ENCODE data around the gene FAM20A. TPM values are rescaled to one million over a fixed set of nuclear protein-coding genes. Genes with fewer than 3 reads are reported as not detected.

The FAM20A gene
- total RNA-seq, 1 donor, result 63.3 TPM

DNA sequence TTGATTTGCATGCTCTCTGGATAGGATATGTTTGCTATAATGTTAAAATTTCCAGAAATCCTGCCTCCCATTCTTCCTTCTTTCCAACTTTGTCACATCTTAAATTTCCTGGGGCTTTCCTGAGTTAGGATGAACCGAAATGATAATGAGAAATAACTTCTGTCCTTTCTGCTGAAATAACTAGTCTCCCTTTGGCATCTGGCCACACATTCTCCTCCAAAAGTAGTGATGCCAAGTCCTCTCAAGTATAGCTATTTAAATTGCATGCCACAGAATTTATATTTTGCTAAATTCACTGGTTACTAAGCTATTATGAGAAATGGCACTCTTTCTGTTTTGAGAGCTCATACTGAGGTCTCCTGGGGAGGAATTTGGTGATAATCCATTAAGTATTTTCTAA lies 30.6 kb downstream of the FAM20A start:
- H3K79me2 ChIP-seq (ENCODE audit: insufficient read depth, low read length), result no peaks in the 10 kb centered on the region
- H3K4me1 ChIP-seq (ENCODE audit: insufficient read depth, low read length), result peaks cover 7% of the 10 kb centered on the region
- H3K27me3 ChIP-seq (ENCODE audit: insufficient read depth, low read length), result no peaks in the 10 kb centered on the region
- no peak overlapping the region for H3K27ac ChIP-seq (ENCODE audit: low read depth, low read length)
- no peaks in the 10 kb centered on the region for H3K36me3 ChIP-seq (ENCODE audit: insufficient read depth, low read length)
- H4K20me1 ChIP-seq (ENCODE audit: insufficient read depth, low read length), result no peaks in the 10 kb centered on the region
- no peak overlapping the region for H2AFZ ChIP-seq (ENCODE audit: low read length)
- H3K4me2 ChIP-seq (ENCODE audit: insufficient read depth, low read length), result no peak overlapping the region
- H3K9me3 ChIP-seq (ENCODE audit: low read depth, low read length), result no peaks in the 10 kb centered on the region
- DNase-seq (ENCODE audit: insufficient read length, low spot score, missing footprints), result no peak
- no peak overlapping the region for H3K4me3 ChIP-seq (ENCODE audit: insufficient read depth, low read length)
- no peak for TF ChIP-seq CTCF (IDR thresholded peaks at IDR 0.05; ENCODE audit: extremely low read depth, low read depth, low read length)

- no peaks in the 10 kb centered on the region for H4K20me1 ChIP-seq (ENCODE audit: insufficient read depth, low read length)
- H3K27me3 ChIP-seq (ENCODE audit: insufficient read depth, low read length), result no peaks in the 10 kb centered on the region
- no peak for TF ChIP-seq CTCF (IDR thresholded peaks at IDR 0.05; ENCODE audit: extremely low read depth, low read depth, low read length)
- H3K9me3 ChIP-seq (ENCODE audit: low read depth, low read length), result no peaks in the 10 kb centered on the region
- H3K4me2 ChIP-seq (ENCODE audit: insufficient read depth, low read length), result no peak overlapping the region
- no peak overlapping the region for H2AFZ ChIP-seq (ENCODE audit: low read length)
- no peaks in the 10 kb centered on the region for H3K79me2 ChIP-seq (ENCODE audit: insufficient read depth, low read length)
- no peak overlapping the region for H3K4me3 ChIP-seq (ENCODE audit: insufficient read depth, low read length)
- H3K4me1 ChIP-seq (ENCODE audit: insufficient read depth, low read length), result peaks cover 7% of the 10 kb centered on the region
- no peak for DNase-seq (ENCODE audit: insufficient read length, low spot score, missing footprints)
- H3K36me3 ChIP-seq (ENCODE audit: insufficient read depth, low read length), result no peaks in the 10 kb centered on the region
- no peak overlapping the region for H3K27ac ChIP-seq (ENCODE audit: low read depth, low read length)
Observed at GRCh38 chr17:68569346-68569745, 31.8 kb downstream of the FAM20A start.

DNA sequence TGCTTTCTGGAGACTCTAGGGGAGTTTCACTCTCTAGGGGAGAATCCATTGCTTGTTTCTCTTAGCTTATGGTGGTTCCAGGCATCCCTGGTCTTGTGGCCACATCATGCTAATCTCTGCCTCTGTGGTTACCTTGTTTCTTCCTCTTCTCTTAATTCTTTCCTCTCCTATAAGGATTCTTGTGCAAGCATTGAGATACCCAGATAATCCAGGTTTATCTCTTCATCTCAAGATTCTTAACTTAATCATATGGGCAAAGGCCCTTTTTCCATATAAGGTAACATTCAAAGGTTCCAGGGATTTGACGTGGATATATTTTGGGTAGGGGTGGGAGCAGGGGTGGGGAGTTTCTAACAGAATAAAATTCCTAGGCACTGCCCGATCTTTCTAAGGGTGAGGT lies 32.6 kb downstream of the FAM20A start:
- H3K4me2 ChIP-seq (ENCODE audit: insufficient read depth, low read length), result no peak overlapping the region
- no peak for DNase-seq (ENCODE audit: insufficient read length, low spot score, missing footprints)

GRCh38 chr17:68567581-68567980 lies 33.6 kb downstream of the FAM20A start:
- H4K20me1 ChIP-seq (ENCODE audit: insufficient read depth, low read length), result no peaks in the 10 kb centered on the region
- H3K4me3 ChIP-seq (ENCODE audit: insufficient read depth, low read length), result no peak overlapping the region
- TF ChIP-seq CTCF (IDR thresholded peaks at IDR 0.05; ENCODE audit: extremely low read depth, low read depth, low read length), result no peak
- no peak overlapping the region for H2AFZ ChIP-seq (ENCODE audit: low read length)
- H3K9me3 ChIP-seq (ENCODE audit: low read depth, low read length), result no peaks in the 10 kb centered on the region
- peaks cover 3% of the 10 kb centered on the region for H3K4me1 ChIP-seq (ENCODE audit: insufficient read depth, low read length)
- no peak overlapping the region for H3K27ac ChIP-seq (ENCODE audit: low read depth, low read length)
- H3K27me3 ChIP-seq (ENCODE audit: insufficient read depth, low read length), result no peaks in the 10 kb centered on the region
- no peak for DNase-seq (ENCODE audit: insufficient read length, low spot score, missing footprints)
- H3K79me2 ChIP-seq (ENCODE audit: insufficient read depth, low read length), result no peaks in the 10 kb centered on the region
- no peaks in the 10 kb centered on the region for H3K36me3 ChIP-seq (ENCODE audit: insufficient read depth, low read length)
- H3K4me2 ChIP-seq (ENCODE audit: insufficient read depth, low read length), result no peak overlapping the region

More for the DNA sequence above, 32.6 kb downstream of the FAM20A start:
- Histone ChIP-seq H2AFZ (ENCODE audit: low read length) (no peak overlapping the region), H3K27ac (ENCODE audit: low read depth, low read length) (no peak overlapping the region), H3K4me1 (ENCODE audit: insufficient read depth, low read length) (peaks cover 7% of the 10 kb centered on the region), H3K9me3 (ENCODE audit: low read depth, low read length) (no peaks in the 10 kb centered on the region), H3K27me3 (ENCODE audit: insufficient read depth, low read length) (no peaks in the 10 kb centered on the region), H3K4me3 (ENCODE audit: insufficient read depth, low read length) (no peak overlapping the region), H3K36me3 (ENCODE audit: insufficient read depth, low read length) (no peaks in the 10 kb centered on the region), H3K79me2 (ENCODE audit: insufficient read depth, low read length) (no peaks in the 10 kb centered on the region), H4K20me1 (ENCODE audit: insufficient read depth, low read length) (no peaks in the 10 kb centered on the region)
- TF ChIP-seq CTCF (IDR thresholded peaks at IDR 0.05; ENCODE audit: extremely low read depth, low read depth, low read length), result no peak
